NCI-H187 treated with DMSO at 0.1 percent for 48 hours (cell line): Measurements from ENCODE around the gene RBM39.
A peak's percentile ranks its signal among the peaks of the same experiment; 100 is the strongest.

Experiments
- DNase-seq: peaks from one replicate; lab custom pipeline; 2025; lab: John Stamatoyannopoulos, UW

The RBM39 gene

GRCh38 chr20:35669681-35670080, 72.4 kb downstream of the RBM39 start:
- DNase-seq = no peak

GRCh38 chr20:35669221-35669620, 72.8 kb downstream of the RBM39 start:
- no peak for DNase-seq

GRCh38 chr20:35665949-35666288, 76.1 kb downstream of the RBM39 start:
- no peak for DNase-seq

- peak; percentile 61 for DNase-seq
Measured at GRCh38 chr20:35664466-35665206, 77.4 kb downstream of the RBM39 start, which contains the start of the genes CPNE1 and RBM12. Gene CPNE1 (minus strand): TSS chr20:35664900. CDS start chr20:35632923, 31,977 bp downstream. Gene RBM12 (minus strand): TSS chr20:35664900. CDS start chr20:35655322, 9,578 bp downstream.

- no peak for DNase-seq
Measured at GRCh38 chr20:35663516-35664465, 78.3 kb downstream of the RBM39 start.

- DNase-seq = no peak
Measured at GRCh38 chr20:35662551-35662950, 79.5 kb downstream of the RBM39 start.

- DNase-seq = no peak
Measured at GRCh38 chr20:35661908-35662307, 80.2 kb downstream of the RBM39 start.

GRCh38 chr20:35661053-35661452, 81.0 kb downstream of the RBM39 start:
- DNase-seq = no peak

- DNase-seq = no peak
Measured at GRCh38 chr20:35660122-35660937, 81.7 kb downstream of the RBM39 start.

GRCh38 chr20:35657271-35657670, 84.8 kb downstream of the RBM39 start:
- DNase-seq = no peak

GRCh38 chr20:35654415-35654814, 87.6 kb downstream of the RBM39 start:
- DNase-seq = no peak

GRCh38 chr20:35653893-35654292, 88.2 kb downstream of the RBM39 start:
- DNase-seq = no peak
